Peyer's patch (tissue), 4 donors: Measurements from ENCODE around the gene SGMS1. TPM values are rescaled to one million over a fixed set of nuclear protein-coding genes. Genes with fewer than 3 reads are reported as not detected.

Experiments
- DNase-seq, 3 donors: peaks; one replicate each; pipeline ENCODE4 v3.0.0-alpha.2; 2017 to 2019
- H3K27ac ChIP-seq, 4 donors: fragments of 200-600 bp; sonication (generic); one replicate each; pipeline ENCODE4 v1.5.1; 2016 to 2019
- H3K27me3 ChIP-seq, 2 donors: fragments of 200-600 bp; sonication (generic); one replicate each; pipeline ENCODE4 v1.5.1; 2019
- H3K36me3 ChIP-seq, 3 donors: fragments of 200-600 bp; sonication (generic); one replicate each; pipeline ENCODE4 v1.5.1; 2016 to 2019
- H3K4me1 ChIP-seq, 4 donors: fragments of 200-600 bp; sonication (generic); one replicate each; pipeline ENCODE4 v1.5.1; 2016 to 2019
- H3K4me3 ChIP-seq, 4 donors: fragments of 200-600 bp; sonication (generic); 1 replicate in 3 of 4; 2 replicates in 1 of 4; pipeline ENCODE4 v1.5.1; 2016 to 2019; ENCODE audit warnings: mild to moderate bottlenecking in 1 of 4
- H3K9me3 ChIP-seq, 4 donors: fragments of 200-600 bp; sonication (generic); one replicate each; pipeline ENCODE4 v1.5.1; 2016 to 2019; ENCODE audit warnings: mild to moderate bottlenecking in 1 of 4
- POLR2A ChIP-seq, 2 donors: fragments of 450-650 bp; IDR thresholded peaks; one replicate each; pipeline ENCODE4 v1.5.1; 2017; ENCODE audit warnings: antibody characterized with exemption in 2 of 2, mild to moderate bottlenecking in 2 of 2, moderate library complexity in 2 of 2
- total RNA-seq, 4 donors: library from RNA; depleted of rRNA; stranded (reverse); fragments of >200 nt; gene quantifications; one replicate each; pipeline ENCODE4 v1.1.0, GENCODE V29; 2016
- TF ChIP-seq, protein P1 (sequence below), 6 experiments: fragments of 450-650 bp in 4 of 6; fragments of 200-600 bp in 2 of 6; sonication (generic) in 1 of 6; IDR thresholded peaks; one replicate each; pipeline ENCODE4 v1.5.1; 2017 to 2019; ENCODE audit warnings: antibody characterized with exemption in 6 of 6, mild to moderate bottlenecking in 3 of 6, moderate library complexity in 1 of 6

Gene SGMS1
- total RNA-seq, 4 donors from 2014 or later: 73.4 to 117 (median 88.4) TPM

DNA sequence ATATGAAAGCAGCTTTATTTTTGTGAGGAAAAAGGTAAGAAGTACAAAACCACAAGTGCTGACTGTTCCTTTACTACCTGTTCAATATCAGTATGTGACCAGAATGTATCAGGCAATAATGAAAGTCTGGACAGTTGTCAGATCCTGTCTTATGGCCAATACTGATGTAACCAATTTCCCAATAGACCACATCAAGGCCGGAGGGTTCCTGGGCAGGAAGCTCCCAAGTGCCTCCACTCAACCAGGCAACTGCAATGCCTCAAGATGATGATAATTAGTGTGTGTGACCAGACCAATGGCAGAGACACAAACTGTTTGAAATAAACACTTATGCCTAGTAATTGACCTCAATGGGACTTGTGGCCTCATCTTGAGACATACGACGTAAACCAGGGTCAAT, 223.1 kb downstream of the SGMS1 start:
- Histone ChIP-seq H3K27me3 (no peaks in the 10 kb centered on the region), H3K36me3 (no peaks in the 10 kb centered on the region), H3K9me3 (no peaks in the 10 kb centered on the region), H3K4me3 (no peak overlapping the region), H3K27ac (no peak overlapping the region), H3K4me1 (no peaks in the 10 kb centered on the region)
- no peak for DNase-seq
- TF ChIP-seq POLR2A (IDR thresholded peaks at IDR 0.05): no peak
- TF ChIP-seq, protein P1, sequence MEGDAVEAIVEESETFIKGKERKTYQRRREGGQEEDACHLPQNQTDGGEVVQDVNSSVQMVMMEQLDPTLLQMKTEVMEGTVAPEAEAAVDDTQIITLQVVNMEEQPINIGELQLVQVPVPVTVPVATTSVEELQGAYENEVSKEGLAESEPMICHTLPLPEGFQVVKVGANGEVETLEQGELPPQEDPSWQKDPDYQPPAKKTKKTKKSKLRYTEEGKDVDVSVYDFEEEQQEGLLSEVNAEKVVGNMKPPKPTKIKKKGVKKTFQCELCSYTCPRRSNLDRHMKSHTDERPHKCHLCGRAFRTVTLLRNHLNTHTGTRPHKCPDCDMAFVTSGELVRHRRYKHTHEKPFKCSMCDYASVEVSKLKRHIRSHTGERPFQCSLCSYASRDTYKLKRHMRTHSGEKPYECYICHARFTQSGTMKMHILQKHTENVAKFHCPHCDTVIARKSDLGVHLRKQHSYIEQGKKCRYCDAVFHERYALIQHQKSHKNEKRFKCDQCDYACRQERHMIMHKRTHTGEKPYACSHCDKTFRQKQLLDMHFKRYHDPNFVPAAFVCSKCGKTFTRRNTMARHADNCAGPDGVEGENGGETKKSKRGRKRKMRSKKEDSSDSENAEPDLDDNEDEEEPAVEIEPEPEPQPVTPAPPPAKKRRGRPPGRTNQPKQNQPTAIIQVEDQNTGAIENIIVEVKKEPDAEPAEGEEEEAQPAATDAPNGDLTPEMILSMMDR (IDR thresholded peaks at IDR 0.05): no peak

DNA sequence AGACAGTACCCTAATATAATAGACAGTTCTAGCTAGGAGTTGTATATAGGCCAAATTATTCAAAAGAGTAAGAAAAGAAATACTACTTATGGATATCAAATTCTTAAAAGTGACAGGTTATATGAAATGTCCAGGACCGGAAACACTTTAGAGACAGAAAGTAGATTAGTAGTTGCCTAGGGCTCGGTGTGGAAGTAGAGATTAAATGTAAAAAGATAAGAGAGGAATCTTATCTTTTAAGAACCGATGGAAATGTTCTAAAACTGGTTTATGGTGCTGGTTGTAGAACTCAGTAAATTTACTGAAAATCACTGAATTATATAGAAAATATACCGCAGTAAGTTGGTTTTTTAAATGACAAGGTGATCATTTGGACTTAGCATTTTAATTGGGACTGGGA, 224.9 kb downstream of the SGMS1 start:
- Histone ChIP-seq H3K4me1 (no peaks in the 10 kb centered on the region), H3K36me3 (no peaks in the 10 kb centered on the region), H3K4me3 (no peak overlapping the region), H3K9me3 (no peaks in the 10 kb centered on the region), H3K27me3 (no peaks in the 10 kb centered on the region), H3K27ac (no peak overlapping the region)
- TF ChIP-seq POLR2A (IDR thresholded peaks at IDR 0.05): no peak
- TF ChIP-seq, protein P1 (IDR thresholded peaks at IDR 0.05): no peak
- DNase-seq: no peak

DNA sequence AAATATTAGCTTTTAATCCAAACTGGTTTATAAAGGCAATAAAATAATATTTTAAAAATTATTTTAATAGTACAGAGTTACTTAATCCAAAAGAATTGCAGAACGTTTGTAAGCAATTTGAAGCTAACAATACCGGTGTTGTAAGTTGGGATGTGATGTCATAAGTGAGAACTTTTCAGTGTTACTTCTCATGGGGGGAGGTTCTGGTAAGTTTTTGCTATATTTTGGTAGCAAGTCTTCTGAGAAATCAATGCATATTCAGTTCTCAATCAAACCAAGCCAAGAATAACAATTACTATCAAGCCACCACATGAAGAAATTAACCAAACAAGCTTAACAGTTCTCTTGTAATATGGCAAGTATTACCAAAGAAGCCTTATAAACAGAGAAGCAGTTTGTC, 225.4 kb downstream of the SGMS1 start:
- H3K27me3 ChIP-seq: no peaks in the 10 kb centered on the region
- H3K27ac ChIP-seq: no peak overlapping the region
- H3K36me3 ChIP-seq: no peaks in the 10 kb centered on the region
- DNase-seq: no peak
- no peaks in the 10 kb centered on the region for H3K4me1 ChIP-seq
- no peak overlapping the region for H3K4me3 ChIP-seq
- H3K9me3 ChIP-seq: no peaks in the 10 kb centered on the region
- TF ChIP-seq, protein P1 (IDR thresholded peaks at IDR 0.05): no peak
- TF ChIP-seq POLR2A (IDR thresholded peaks at IDR 0.05): no peak

DNA sequence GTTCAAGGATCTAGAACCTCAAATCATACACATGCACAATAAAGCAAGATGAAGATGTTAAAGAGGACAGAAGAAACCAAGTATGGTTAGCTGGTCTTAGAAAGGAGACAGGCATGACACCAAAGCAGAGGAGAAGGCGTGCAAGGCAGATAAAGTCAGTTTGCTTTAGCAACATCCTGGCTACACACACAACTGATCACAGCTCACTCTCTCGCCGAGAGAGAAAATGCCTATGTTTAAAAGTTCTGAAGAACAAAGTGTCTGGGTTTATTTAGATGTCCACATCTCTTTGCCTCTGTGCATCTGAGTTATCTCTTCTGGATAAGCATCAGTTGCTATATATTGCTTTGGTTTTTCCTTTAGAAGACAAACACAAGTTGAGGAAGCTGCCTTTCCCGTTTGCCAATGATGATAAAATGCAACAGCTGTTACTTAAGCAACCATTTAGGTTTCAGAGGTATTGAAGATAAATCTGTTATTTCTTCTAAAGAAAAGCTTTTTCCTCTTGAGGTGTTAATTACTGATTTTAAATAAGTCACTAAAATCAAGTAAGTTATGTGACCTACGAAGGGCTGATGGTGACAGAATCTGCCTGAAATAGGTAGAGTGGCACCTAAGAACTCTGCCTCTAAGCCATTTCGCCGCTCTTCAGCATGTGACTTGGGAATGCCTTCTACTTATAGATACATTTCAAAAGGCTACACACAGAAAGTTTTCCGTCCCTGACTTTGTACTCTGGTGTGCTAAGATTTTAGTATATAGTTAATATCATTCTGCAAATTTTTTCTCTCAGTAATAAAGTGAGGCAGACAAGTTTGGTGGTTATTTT, 226.2 kb downstream of the SGMS1 start:
- H3K27me3 ChIP-seq: no peaks in the 10 kb centered on the region
- DNase-seq: no peak
- H3K36me3 ChIP-seq: no peaks in the 10 kb centered on the region
- H3K4me3 ChIP-seq: no peak overlapping the region
- no peaks in the 10 kb centered on the region for H3K4me1 ChIP-seq
- TF ChIP-seq, protein P1 (IDR thresholded peaks at IDR 0.05): no peak
- TF ChIP-seq POLR2A (IDR thresholded peaks at IDR 0.05): no peak
- no peaks in the 10 kb centered on the region for H3K9me3 ChIP-seq
- no peak overlapping the region for H3K27ac ChIP-seq

DNA sequence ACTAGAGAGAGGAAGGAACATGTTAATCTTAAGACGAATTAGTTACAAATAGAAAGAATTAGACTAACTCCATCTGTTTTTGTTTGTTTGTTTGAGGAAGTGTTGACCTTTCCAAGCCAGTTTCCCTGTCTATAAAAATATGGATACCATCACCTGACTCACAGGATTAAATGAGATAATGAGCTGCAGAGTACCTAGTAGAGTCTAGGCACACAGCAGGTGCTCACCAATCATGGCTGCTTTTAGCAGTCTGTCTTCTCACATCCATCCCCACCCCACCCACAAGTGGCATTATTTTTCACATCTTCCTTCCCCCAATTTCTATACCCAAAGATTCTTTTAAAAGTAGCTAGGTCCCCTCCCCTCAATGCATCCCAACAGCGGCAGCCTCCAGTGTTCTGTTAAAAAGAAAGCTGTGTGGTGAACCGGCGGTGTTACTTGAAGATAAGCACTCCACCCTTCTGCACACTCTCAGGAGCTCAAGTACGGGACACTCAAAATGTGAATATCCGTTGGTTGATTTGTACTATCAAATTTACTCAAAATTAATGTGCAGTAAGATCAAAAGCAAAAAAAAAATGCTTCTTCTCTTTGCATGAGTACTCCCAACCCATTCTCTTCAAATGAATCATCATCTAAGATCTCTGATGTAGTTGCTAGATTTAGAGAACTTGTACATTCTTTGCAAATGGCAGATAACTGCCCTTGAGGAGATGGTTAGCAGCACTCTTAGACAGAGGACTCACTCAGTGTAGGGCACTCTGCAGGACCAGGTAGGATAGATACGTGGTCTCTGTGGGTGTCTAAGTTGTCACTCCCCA, 227.1 kb downstream of the SGMS1 start:
- TF ChIP-seq, protein P1 (IDR thresholded peaks at IDR 0.05): no peak
- no peaks in the 10 kb centered on the region for H3K36me3 ChIP-seq
- H3K27me3 ChIP-seq: no peaks in the 10 kb centered on the region
- H3K27ac ChIP-seq: no peak overlapping the region
- no peaks in the 10 kb centered on the region for H3K4me1 ChIP-seq
- H3K4me3 ChIP-seq: no peak overlapping the region
- no peaks in the 10 kb centered on the region for H3K9me3 ChIP-seq
- no peak for DNase-seq
